HL-60 (cell line): ENCODE measurements around the gene AR.
A peak's percentile ranks its signal among the peaks of the same experiment; 100 is the strongest.

Source experiments
- DNase-seq, 2 experiments: peaks; one replicate each; pipeline ENCODE4 v3.0.0-alpha.2; 2010 to 2020; ENCODE audit warnings: low read depth in 1 of 2, low spot score in 1 of 2
- H3K27ac ChIP-seq: fragments of 250-450 bp; sonication (Bioruptor Pico); replicated peaks from 2 replicates; pipeline ENCODE4 v1.5.1; 2020; ENCODE audit warnings: mild to moderate bottlenecking, moderate library complexity
- H3K27me3 ChIP-seq: fragments of 250-450 bp; sonication (Bioruptor Pico); 2 replicates; pipeline ENCODE4 v1.5.1; 2021; ENCODE audit warnings: mild to moderate bottlenecking, moderate library complexity; ENCODE audit not compliant: insufficient read depth, poor library complexity, severe bottlenecking
- H3K4me3 ChIP-seq: replicated peaks from 2 replicates; pipeline ENCODE4 v1.5.1; 2011; ENCODE audit warnings: mild to moderate bottlenecking, control low read depth, low read length; ENCODE audit not compliant: insufficient read depth
- GABPA ChIP-seq: IDR thresholded peaks from 2 replicates; pipeline ENCODE4 v1.6.1; 2012; ENCODE audit warnings: low read depth
- POLR2AphosphoS5 ChIP-seq: IDR thresholded peaks from 2 replicates; pipeline ENCODE4 v1.6.1; 2012; ENCODE audit warnings: low read depth
- SPI1 ChIP-seq: IDR thresholded peaks from 2 replicates; pipeline ENCODE4 v1.6.1; 2012; ENCODE audit warnings: low read depth, mild to moderate bottlenecking, borderline replicate concordance
- TF ChIP-seq, protein P1 (sequence below): IDR thresholded peaks from one replicate; pipeline ENCODE4 v1.5.1; 2011; ENCODE audit warnings: low read length, control low read depth, inconsistent platforms; ENCODE audit not compliant: insufficient read depth
- TF ChIP-seq, protein P2 (sequence below): IDR thresholded peaks from 2 replicates; pipeline ENCODE4 v1.6.1; 2012; ENCODE audit warnings: low read depth; ENCODE audit not compliant: insufficient replicate concordance

The AR gene

DNA sequence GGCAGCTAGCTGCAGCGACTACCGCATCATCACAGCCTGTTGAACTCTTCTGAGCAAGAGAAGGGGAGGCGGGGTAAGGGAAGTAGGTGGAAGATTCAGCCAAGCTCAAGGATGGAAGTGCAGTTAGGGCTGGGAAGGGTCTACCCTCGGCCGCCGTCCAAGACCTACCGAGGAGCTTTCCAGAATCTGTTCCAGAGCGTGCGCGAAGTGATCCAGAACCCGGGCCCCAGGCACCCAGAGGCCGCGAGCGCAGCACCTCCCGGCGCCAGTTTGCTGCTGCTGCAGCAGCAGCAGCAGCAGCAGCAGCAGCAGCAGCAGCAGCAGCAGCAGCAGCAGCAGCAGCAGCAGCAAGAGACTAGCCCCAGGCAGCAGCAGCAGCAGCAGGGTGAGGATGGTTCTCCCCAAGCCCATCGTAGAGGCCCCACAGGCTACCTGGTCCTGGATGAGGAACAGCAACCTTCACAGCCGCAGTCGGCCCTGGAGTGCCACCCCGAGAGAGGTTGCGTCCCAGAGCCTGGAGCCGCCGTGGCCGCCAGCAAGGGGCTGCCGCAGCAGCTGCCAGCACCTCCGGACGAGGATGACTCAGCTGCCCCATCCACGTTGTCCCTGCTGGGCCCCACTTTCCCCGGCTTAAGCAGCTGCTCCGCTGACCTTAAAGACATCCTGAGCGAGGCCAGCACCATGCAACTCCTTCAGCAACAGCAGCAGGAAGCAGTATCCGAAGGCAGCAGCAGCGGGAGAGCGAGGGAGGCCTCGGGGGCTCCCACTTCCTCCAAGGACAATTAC is 1.4 kb downstream of the AR start:
- H3K27me3 ChIP-seq = peaks cover 30% of the 10 kb centered on the region
- no peak for DNase-seq
- TF ChIP-seq GABPA = no peak
- no peak overlapping the region for H3K4me3 ChIP-seq
- H3K27ac ChIP-seq = no peak overlapping the region

DNA sequence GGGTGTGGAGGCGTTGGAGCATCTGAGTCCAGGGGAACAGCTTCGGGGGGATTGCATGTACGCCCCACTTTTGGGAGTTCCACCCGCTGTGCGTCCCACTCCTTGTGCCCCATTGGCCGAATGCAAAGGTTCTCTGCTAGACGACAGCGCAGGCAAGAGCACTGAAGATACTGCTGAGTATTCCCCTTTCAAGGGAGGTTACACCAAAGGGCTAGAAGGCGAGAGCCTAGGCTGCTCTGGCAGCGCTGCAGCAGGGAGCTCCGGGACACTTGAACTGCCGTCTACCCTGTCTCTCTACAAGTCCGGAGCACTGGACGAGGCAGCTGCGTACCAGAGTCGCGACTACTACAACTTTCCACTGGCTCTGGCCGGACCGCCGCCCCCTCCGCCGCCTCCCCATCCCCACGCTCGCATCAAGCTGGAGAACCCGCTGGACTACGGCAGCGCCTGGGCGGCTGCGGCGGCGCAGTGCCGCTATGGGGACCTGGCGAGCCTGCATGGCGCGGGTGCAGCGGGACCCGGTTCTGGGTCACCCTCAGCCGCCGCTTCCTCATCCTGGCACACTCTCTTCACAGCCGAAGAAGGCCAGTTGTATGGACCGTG is 2.2 kb downstream of the AR start:
- Histone ChIP-seq H3K27ac (no peak overlapping the region), H3K4me3 (no peak overlapping the region; the same call in 1 of the 2 replicates), H3K27me3 (peaks cover 30% of the 10 kb centered on the region)
- peak in 1 of 2 experiments; percentile 4 for DNase-seq
- TF ChIP-seq, protein P1, sequence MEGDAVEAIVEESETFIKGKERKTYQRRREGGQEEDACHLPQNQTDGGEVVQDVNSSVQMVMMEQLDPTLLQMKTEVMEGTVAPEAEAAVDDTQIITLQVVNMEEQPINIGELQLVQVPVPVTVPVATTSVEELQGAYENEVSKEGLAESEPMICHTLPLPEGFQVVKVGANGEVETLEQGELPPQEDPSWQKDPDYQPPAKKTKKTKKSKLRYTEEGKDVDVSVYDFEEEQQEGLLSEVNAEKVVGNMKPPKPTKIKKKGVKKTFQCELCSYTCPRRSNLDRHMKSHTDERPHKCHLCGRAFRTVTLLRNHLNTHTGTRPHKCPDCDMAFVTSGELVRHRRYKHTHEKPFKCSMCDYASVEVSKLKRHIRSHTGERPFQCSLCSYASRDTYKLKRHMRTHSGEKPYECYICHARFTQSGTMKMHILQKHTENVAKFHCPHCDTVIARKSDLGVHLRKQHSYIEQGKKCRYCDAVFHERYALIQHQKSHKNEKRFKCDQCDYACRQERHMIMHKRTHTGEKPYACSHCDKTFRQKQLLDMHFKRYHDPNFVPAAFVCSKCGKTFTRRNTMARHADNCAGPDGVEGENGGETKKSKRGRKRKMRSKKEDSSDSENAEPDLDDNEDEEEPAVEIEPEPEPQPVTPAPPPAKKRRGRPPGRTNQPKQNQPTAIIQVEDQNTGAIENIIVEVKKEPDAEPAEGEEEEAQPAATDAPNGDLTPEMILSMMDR = no peak
- TF ChIP-seq POLR2AphosphoS5 = no peak
- no peak for TF ChIP-seq SPI1

DNA sequence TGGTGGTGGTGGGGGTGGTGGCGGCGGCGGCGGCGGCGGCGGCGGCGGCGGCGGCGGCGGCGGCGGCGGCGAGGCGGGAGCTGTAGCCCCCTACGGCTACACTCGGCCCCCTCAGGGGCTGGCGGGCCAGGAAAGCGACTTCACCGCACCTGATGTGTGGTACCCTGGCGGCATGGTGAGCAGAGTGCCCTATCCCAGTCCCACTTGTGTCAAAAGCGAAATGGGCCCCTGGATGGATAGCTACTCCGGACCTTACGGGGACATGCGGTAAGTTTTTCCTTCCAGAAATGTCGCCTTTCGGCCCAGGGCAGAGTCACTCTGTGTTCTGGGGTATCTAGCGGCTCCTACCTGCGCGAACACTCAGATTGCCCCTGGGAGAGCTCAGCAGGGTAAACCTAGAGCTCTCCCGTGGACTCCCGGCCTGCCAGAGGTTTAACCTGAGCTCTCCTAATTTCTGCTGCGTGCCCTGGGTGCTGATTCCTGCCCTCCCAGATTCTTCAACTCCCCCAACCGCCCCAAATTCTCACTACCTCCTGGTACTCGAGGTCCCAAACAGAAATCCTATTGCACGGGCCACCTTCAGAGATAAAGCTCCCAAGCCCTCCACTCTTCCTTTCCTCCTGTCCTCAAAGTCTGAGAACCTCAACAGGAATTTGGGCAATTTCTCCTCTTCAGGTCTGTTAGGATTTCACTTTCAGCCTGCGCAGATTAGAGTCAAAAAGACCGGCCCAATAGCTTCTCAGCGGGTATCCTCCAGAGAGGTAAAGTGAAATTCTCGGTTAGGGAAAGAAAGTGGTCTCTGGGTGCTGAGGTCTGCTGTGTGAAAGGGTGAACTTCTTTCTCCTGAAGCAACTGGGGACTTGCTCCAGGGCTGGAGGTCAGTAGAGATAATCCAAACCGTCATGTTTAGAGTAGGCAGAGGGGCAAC is 2.9 kb downstream of the AR start:
- H3K4me3 ChIP-seq = peak overlapping the region; percentile 13; the same call in 1 of the 2 replicates
- TF ChIP-seq, protein P2, sequence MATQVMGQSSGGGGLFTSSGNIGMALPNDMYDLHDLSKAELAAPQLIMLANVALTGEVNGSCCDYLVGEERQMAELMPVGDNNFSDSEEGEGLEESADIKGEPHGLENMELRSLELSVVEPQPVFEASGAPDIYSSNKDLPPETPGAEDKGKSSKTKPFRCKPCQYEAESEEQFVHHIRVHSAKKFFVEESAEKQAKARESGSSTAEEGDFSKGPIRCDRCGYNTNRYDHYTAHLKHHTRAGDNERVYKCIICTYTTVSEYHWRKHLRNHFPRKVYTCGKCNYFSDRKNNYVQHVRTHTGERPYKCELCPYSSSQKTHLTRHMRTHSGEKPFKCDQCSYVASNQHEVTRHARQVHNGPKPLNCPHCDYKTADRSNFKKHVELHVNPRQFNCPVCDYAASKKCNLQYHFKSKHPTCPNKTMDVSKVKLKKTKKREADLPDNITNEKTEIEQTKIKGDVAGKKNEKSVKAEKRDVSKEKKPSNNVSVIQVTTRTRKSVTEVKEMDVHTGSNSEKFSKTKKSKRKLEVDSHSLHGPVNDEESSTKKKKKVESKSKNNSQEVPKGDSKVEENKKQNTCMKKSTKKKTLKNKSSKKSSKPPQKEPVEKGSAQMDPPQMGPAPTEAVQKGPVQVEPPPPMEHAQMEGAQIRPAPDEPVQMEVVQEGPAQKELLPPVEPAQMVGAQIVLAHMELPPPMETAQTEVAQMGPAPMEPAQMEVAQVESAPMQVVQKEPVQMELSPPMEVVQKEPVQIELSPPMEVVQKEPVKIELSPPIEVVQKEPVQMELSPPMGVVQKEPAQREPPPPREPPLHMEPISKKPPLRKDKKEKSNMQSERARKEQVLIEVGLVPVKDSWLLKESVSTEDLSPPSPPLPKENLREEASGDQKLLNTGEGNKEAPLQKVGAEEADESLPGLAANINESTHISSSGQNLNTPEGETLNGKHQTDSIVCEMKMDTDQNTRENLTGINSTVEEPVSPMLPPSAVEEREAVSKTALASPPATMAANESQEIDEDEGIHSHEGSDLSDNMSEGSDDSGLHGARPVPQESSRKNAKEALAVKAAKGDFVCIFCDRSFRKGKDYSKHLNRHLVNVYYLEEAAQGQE = no peak
- TF ChIP-seq, protein P1 = no peak
- TF ChIP-seq GABPA = no peak
- DNase-seq = no peak
- H3K27ac ChIP-seq = no peak overlapping the region
- H3K27me3 ChIP-seq = peaks cover 30% of the 10 kb centered on the region

DNA sequence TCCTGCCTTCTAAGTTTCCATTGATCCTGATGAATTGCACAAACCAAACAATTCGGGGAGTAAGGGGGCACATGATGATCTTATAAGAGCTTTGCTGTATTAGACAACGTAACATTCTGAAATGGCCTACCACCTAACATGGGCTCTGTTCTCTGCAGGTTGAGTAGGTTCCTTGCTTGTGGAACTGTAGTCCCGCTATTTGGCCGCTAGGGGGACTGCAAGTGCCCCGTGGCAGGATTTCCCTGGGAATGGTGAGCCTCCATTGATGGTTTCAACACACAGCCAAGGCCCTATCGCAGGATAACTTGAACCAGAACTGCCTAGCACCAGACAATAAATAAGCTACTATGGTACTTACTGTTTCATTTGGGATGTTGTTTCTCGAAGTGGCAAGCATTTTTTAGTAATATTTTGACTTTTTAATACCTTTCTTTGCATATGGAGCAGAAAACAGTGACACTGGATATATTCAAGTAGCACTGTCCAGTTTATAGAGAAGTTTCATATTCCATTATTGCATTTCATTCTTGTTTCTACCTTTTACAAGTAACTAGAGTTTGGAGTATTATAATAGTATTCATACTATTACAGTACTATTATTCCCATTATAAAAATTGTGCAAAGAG is 11.9 kb downstream of the AR start:
- peak; percentile 20 to 32 for DNase-seq
- H3K27me3 ChIP-seq = no peaks in the 10 kb centered on the region
- TF ChIP-seq SPI1 (no peak), POLR2AphosphoS5 (no peak)
- TF ChIP-seq, protein P2 = no peak
- TF ChIP-seq, protein P1 = peak; percentile 46

More for the DNA sequence above, 11.9 kb downstream of the AR start:
- no peak overlapping the region for H3K4me3 ChIP-seq
- H3K27ac ChIP-seq = no peak overlapping the region
